HG02571 (cell line): Measurements from ENCODE around the gene HOXB9.

Source experiments
- ATAC-seq: cut with Tn5 transposase; IDR thresholded peaks from one replicate; pipeline ENCODE4 v1.9.1; 2021; ENCODE audit warnings: mild to moderate bottlenecking, moderate library complexity; ENCODE audit not compliant: unreplicated experiment

The HOXB9 gene

GRCh38 chr17:48639982-48640857, 14.1 kb upstream of the HOXB9 start:
- ATAC-seq = no peak

DNA sequence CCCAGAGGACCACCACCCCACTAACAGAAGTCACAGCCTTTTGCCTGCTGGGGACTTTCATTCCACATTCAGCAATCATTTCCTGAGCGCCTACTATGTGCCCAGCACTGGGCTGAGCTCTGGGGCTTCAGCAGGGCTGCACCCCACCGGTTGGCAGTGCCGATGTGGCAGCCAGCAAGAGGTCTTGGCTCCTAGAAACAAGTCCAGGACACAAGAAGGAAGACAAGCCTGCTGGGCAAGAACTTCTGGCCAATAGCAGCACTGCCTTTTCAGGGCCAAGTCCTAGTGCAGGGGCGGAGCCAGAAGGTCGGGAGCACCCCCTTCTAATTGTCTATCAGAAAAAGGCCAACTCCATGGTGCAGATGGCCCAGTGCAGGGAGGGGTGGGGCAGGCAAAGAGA, 13.0 kb upstream of the HOXB9 start:
- ATAC-seq = no peak

GRCh38 chr17:48637323-48638260, 11.4 kb upstream of the HOXB9 start:
- no peak for ATAC-seq

DNA sequence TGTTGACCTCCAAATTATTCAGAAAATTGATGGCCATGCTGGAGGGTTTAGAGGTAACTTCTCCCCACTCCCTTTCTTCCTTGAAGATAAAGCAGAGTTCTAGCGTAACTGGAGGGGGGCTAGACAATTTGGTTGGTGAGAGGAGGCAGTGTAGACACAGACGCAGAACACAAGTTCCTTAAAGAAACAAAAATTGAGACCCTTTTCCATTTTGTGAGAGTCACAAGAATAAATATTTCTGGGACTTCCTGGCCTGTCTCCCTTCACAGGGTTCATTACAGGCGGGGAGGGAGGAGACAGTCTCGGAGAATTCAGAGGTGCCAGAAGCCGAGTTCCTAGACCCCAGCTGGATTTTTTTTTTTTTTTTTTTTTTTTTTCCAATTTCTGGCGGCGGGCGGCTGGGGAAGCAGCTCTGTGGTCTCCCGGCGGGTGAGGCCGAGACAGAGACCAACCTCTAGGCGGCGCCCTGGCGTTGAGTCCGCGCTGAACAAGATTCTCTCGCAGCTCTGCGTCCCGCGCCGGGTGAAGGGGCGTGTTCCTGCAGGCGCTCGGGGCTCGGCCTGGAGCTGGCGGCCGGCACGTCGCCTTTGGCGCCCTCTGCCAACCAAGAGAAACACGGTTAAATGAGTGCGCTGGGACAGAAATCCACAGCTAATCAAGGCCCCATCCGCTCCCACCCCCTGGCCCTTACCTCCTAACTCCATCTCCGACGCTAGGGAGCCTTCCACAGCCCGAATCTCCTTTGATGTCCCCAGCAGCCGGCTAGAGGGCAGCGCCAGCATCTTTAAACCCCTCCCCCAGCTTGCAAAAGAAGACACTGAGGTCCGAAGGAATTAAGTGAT, 10.2 kb upstream of the HOXB9 start:
- ATAC-seq = no peak

DNA sequence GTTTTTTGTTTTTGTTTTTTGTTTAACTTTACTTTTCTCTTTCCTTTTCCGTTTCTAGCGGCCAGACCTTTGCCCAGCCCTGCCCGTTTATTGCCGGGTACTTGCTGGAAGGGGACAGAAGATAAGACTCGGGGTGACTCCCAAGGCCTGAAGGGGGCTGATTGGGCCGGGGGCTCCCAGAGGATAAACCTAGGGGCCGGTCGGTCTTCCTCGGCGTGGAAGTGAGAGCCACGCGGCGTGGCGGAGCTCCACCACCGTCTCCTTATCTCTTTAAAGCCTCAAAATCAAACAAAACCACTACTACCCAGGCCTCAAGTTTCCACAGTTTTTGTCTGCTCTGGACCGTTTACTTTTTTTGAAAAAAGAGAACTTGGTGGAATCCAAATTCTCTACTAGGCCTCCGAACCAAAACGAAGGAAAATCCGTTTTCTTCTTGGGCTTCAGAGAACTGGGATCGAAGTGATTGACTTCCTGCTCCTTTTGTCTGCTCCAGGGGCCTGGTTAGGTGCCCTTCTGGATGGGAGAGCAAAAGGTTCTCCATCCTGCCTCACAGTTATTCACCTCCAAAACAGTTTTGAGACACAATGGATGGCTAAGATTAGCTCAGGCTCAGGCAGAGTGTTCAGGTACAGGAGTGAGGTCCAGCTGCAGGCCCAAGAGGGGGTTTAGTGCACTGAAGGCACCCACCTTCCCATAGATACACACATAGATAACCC, 8.5 kb upstream of the HOXB9 start:
- ATAC-seq = no peak

DNA sequence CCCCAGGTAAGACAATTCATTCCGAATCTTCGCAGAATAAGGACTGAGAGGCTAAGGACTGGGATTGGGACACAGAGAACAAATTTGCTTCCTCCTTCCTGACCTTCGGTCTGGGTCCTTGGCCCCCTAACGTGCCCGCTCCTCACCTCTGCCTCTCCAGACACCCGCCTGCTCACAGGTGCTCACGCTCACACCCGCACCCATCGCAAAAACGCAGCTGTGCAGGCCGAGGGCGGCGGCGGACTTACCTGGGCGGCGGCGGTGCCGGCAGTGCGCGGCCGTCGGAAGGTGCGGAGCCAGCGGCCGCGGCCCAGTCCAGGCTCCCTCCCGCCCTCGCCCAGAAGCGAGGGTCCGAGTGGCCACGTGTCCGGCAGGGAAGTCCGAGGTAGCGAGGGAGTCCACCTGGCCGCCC, 7.1 kb upstream of the HOXB9 start:
- ATAC-seq = no peak

- no peak for ATAC-seq
Observed at GRCh38 chr17:48632579-48633265, 6.6 kb upstream of the HOXB9 start.

- ATAC-seq = no peak
Observed at GRCh38 chr17:48631693-48632578, 5.8 kb upstream of the HOXB9 start.

- no peak for ATAC-seq
Observed at GRCh38 chr17:48630925-48631692, 5.0 kb upstream of the HOXB9 start.

DNA sequence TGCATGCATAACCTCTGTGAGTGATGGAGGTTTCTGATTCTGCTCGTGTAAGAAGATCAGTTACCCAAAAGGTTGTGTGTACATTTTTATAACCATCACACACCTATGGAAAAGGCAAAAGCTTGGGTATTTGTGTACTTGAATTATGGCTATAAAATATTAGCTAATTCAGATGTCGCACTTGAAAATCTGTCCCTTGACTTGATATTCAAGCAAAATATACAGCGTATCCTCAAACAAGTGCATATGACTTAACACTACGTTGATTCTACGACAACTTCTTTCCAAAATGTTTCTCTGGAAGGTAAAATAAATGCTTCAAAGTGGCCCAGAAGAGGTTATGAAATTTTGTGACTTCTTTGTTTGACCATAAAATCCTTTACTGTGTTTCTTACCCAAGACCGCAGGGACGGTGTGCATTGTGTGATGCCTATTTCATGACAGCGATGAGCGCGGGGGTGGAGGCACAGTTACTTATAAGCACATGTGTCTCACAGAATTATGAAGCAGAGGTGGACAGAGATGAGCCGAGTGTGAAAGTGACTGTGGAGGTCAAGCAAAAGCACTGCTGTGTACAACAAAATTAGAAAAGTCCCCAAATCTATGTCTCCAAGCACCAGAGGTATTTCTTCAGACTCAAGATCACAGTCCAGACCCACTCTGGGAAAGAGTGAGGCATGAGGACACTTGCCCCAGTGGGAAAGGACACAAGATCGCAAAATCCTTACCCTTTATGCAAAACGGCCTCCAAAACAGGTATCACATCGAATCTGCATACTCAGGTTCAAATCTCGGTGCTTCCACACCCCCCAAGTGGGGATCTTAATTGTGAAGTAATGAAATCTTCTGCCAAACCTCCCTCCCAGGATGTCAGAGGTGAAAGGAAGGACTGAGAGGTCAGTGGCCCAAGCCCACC, 4.1 kb upstream of the HOXB9 start:
- ATAC-seq = no peak

GRCh38 chr17:48629411-48629759, 3.2 kb upstream of the HOXB9 start:
- no peak for ATAC-seq

DNA sequence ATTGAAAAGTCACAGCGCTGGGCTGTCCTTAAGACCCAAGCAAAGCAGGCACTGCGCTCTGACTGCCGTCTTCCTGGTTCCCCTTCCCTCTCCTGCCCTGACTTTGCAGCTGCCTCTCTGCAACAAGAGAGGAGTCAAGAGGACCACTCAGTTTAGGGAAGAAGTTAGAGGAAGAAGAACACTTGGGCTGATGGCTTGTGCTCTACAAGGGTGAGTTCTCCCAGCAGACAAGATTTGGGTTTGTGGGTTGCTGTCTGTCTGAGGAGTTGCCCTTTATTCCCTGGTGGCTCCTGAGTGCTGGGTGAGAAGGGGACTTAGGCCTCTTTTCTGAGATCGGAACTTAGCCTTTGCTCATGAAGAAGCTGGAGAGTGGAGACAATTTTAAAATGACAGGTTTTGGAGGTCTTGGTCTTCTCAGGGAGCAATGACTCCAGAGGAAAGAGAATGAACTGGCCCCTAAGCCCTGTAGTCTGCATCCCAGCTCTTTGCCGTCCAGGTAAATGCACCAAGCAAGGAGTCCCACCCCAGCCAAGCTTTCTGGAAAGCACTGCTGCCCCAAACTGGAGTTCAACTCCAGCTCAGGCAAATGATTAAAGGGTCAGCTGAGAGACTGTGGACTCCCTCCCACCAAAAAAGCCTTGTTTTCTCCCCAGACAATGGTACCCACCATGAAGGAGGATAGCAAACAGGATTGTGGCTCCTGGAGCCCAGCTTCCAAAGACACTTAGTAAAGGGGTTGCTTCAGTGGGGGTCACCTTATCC, 2.7 kb upstream of the HOXB9 start:
- ATAC-seq = no peak

GRCh38 chr17:48627623-48628521, 1.7 kb upstream of the HOXB9 start:
- no peak for ATAC-seq

DNA sequence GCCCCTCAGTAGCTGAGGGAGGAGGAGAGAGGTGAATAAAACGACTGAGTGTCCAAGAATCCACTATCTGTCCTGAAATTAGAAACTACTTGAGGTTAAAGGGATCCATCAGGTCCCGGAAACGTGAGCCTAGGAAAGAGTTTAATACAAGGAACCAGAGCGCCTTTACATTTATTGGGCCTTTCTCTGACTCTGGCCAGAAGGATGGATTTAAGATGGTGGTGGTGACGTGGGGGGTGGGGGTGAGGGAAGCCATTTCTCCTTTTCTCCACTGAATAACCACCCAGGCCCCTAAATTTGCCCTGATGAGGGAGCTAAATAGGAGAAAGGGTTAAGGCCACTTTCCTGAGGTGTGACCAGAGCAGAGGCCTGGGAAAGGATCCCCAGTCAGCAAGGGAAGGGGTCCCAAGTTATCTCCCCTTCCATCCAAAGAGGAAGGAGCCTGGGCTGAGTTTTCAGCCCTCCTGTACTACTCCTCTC, 1.0 kb upstream of the HOXB9 start:
- no peak for ATAC-seq
